Suprapubic skin (tissue), 3 donors: ENCODE results near the gene MCM3.

Experiments used
- EP300 ChIP-seq: sonication (generic); formaldehyde crosslinking; IDR thresholded peaks from one replicate; pipeline ENCODE4 v1.6.1; 2017; ENCODE audit warnings: antibody characterized with exemption
- POLR2A ChIP-seq, 2 donors: fragments of 450-650 bp; IDR thresholded peaks; one replicate each; pipeline ENCODE4 v1.6.1; 2017; ENCODE audit warnings: antibody characterized with exemption in 2 of 2, mild to moderate bottlenecking in 2 of 2, moderate library complexity in 2 of 2
- TF ChIP-seq, protein P1 (sequence below), 2 donors: fragments of 200-600 bp in 1 of 2; fragments of 450-650 bp in 1 of 2; sonication (generic) in 1 of 2; IDR thresholded peaks; one replicate each; pipeline ENCODE4 v1.5.1; 2016 to 2019; ENCODE audit warnings: antibody characterized with exemption in 2 of 2, mild to moderate bottlenecking in 1 of 2, moderate library complexity in 1 of 2

DNA sequence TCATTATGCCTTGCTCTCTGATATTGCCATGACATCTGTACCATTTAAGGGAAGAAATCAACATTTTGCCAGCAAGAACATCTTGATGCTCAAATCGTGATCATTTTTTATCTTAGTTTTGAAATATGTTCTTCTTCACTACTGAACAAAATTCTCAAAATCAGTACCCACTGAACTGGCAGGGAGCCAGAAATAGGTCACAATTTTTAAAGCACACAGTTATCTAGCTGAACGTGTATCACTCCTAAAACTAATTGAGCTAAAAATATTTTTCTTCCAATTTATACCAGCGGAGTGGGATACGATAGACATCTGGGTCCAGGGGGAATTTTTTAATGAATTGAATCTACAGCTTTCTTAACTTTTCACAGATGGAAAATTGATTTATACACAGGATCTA lies 51.5 kb downstream of the MCM3 start:
- TF ChIP-seq, protein P1, sequence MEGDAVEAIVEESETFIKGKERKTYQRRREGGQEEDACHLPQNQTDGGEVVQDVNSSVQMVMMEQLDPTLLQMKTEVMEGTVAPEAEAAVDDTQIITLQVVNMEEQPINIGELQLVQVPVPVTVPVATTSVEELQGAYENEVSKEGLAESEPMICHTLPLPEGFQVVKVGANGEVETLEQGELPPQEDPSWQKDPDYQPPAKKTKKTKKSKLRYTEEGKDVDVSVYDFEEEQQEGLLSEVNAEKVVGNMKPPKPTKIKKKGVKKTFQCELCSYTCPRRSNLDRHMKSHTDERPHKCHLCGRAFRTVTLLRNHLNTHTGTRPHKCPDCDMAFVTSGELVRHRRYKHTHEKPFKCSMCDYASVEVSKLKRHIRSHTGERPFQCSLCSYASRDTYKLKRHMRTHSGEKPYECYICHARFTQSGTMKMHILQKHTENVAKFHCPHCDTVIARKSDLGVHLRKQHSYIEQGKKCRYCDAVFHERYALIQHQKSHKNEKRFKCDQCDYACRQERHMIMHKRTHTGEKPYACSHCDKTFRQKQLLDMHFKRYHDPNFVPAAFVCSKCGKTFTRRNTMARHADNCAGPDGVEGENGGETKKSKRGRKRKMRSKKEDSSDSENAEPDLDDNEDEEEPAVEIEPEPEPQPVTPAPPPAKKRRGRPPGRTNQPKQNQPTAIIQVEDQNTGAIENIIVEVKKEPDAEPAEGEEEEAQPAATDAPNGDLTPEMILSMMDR (IDR thresholded peaks at IDR 0.05) = no peak
- TF ChIP-seq POLR2A (IDR thresholded peaks at IDR 0.05) (no peak), EP300 (no peak)
